H1 (cell line): ENCODE measurements around the gene WAC. TPM values are rescaled to one million over a fixed set of nuclear protein-coding genes. Genes with fewer than 3 reads are reported as not detected.

Experiments
- CTCF ChIA-PET: fragments of 300-600 bp; sonication (Branson Sonifier 250); formaldehyde crosslinking; loops from one replicate; lab custom pipeline; 2021; ENCODE audit not compliant: partially characterized antibody; lab: Charles Lee
- POLR2A ChIA-PET: fragments of 300-600 bp; sonication (Branson Sonifier 250); formaldehyde crosslinking; loops from one replicate; lab custom pipeline; 2021; ENCODE audit warnings: inconsistent platforms; ENCODE audit not compliant: partially characterized antibody; lab: Charles Lee
- DNase-seq, 2 experiments: peaks; one replicate each; pipeline versions ENCODE4 v3.0.0 to v3.0.0-alpha.2; 2010 to 2022; ENCODE audit warnings: low spot score in 2 of 2, low read depth in 1 of 2, mixed read lengths in 1 of 2
- FAIRE-seq: peaks from 2 replicates; lab custom pipeline; 2011; peaks lifted over from hg19 to GRCh38; lab: Jason Lieb, UNC
- H2AFZ ChIP-seq: 2 replicates; pipeline ENCODE4 v1.8.1; 2012; ENCODE audit warnings: low read length, inconsistent platforms
- H2AK5ac ChIP-seq: 2 replicates; pipeline ENCODE4 v1.6.1; 2013; ENCODE audit warnings: low read depth, low read length
- H2BK120ac ChIP-seq: replicated peaks from 2 replicates; pipeline ENCODE3; 2013; ENCODE audit warnings: low read depth, low read length, inconsistent platforms
- H2BK12ac ChIP-seq: 2 replicates; pipeline ENCODE4 v1.6.1; 2013; ENCODE audit warnings: low read depth, low read length
- H2BK15ac ChIP-seq: 2 replicates; pipeline ENCODE4 v1.6.1; 2013; ENCODE audit warnings: low read length
- H2BK20ac ChIP-seq: 2 replicates; pipeline ENCODE4 v1.6.1; 2013; ENCODE audit warnings: low read length
- H2BK5ac ChIP-seq: 2 replicates; pipeline ENCODE4 v1.6.1; 2013; ENCODE audit warnings: low read depth, low read length
- H3K14ac ChIP-seq: 2 replicates; pipeline ENCODE4 v1.6.1; 2013; ENCODE audit warnings: inconsistent platforms; ENCODE audit not compliant: insufficient read length
- H3K18ac ChIP-seq: 2 replicates; pipeline ENCODE4 v1.6.1; 2013; ENCODE audit warnings: low read length; ENCODE audit errors: extremely low read depth
- H3K23ac ChIP-seq: 2 replicates; pipeline ENCODE4 v1.6.1; 2013; ENCODE audit warnings: inconsistent platforms; ENCODE audit not compliant: insufficient read length
- H3K23me2 ChIP-seq: 2 replicates; pipeline ENCODE4 v1.6.1; 2013; ENCODE audit warnings: low read depth, low read length
- H3K27ac ChIP-seq: 2 replicates; pipeline ENCODE4 v1.6.1; 2011; ENCODE audit warnings: low read depth, low read length, inconsistent platforms
- H3K27me3 ChIP-seq, 4 experiments: replicated peaks in 1 of 4; 1 replicate in 1 of 4; 2 replicates in 3 of 4; pipeline versions ENCODE4 v1.6.1 to v1.8.1; 2011 to 2013; ENCODE audit warnings: low read length in 3 of 4, mild to moderate bottlenecking in 3 of 4, inconsistent platforms in 2 of 4, mixed read lengths in 2 of 4, moderate library complexity in 1 of 4; ENCODE audit not compliant: control insufficient read depth in 3 of 4, insufficient read depth in 3 of 4; ENCODE audit errors: extremely low read depth in 1 of 4
- H3K36me3 ChIP-seq, 4 experiments: 2 replicates each; pipeline versions ENCODE4 v1.6.1 to v1.8.1; 2011 to 2013; ENCODE audit warnings: mild to moderate bottlenecking in 4 of 4, low read length in 3 of 4, moderate library complexity in 2 of 4, control low read depth in 1 of 4, inconsistent platforms in 1 of 4; ENCODE audit not compliant: insufficient read depth in 4 of 4, control insufficient read depth in 2 of 4
- H3K4ac ChIP-seq: replicated peaks from 2 replicates; pipeline ENCODE3; 2013; ENCODE audit warnings: low read length, low read depth, mixed read lengths, inconsistent platforms; ENCODE audit not compliant: insufficient read length
- H3K4me1 ChIP-seq, 4 experiments: replicated peaks in 1 of 4; 1 replicate in 1 of 4; 2 replicates in 3 of 4; pipeline versions ENCODE4 v1.6.1 to v1.8.1; 2011 to 2013; ENCODE audit warnings: low read length in 3 of 4, inconsistent platforms in 2 of 4, mixed read lengths in 1 of 4; ENCODE audit not compliant: insufficient read depth in 4 of 4, control insufficient read depth in 3 of 4
- H3K4me2 ChIP-seq, 2 experiments: 2 replicates each; pipeline versions ENCODE4 v1.6.1 to v1.8.1; 2011 to 2013; ENCODE audit warnings: low read depth in 2 of 2, low read length in 2 of 2, control low read depth in 1 of 2, inconsistent platforms in 1 of 2, mild to moderate bottlenecking in 1 of 2; ENCODE audit not compliant: insufficient read depth in 1 of 2
- H3K4me3 ChIP-seq, 4 experiments: fragments of 200-600, 300-600 bp in 1 of 4; sonication (generic), shearing (Covaris generic), sonication (Bioruptor Twin) in 1 of 4; 2 replicates each; pipeline versions ENCODE4 v1.5.1 to v1.8.1; 2011 to 2016; ENCODE audit warnings: low read length in 4 of 4, low read depth in 3 of 4, control low read depth in 2 of 4, inconsistent platforms in 2 of 4, mild to moderate bottlenecking in 2 of 4, mixed read lengths in 1 of 4, moderate library complexity in 1 of 4; ENCODE audit not compliant: insufficient read depth in 2 of 4; ENCODE audit errors: extremely low read depth in 1 of 4
- H3K56ac ChIP-seq: replicated peaks from 2 replicates; pipeline ENCODE3; 2013; ENCODE audit warnings: low read depth, mild to moderate bottlenecking, mixed read lengths, low read length, inconsistent platforms; ENCODE audit not compliant: insufficient read length
- H3K79me1 ChIP-seq: 2 replicates; pipeline ENCODE4 v1.6.1; 2013; ENCODE audit warnings: low read depth, low read length, control low read depth
- H3K79me2 ChIP-seq, 2 experiments: 2 replicates each; pipeline versions ENCODE4 v1.6.1 to v1.8.1; 2012 to 2013; ENCODE audit warnings: low read length in 2 of 2, mild to moderate bottlenecking in 2 of 2, inconsistent platforms in 1 of 2; ENCODE audit not compliant: insufficient read depth in 2 of 2, control insufficient read depth in 1 of 2
- H3K9ac ChIP-seq, 4 experiments: replicated peaks in 1 of 4; 1 replicate in 1 of 4; 2 replicates in 3 of 4; pipeline versions ENCODE4 v1.6.1 to v1.8.1; 2011 to 2013; ENCODE audit warnings: low read depth in 3 of 4, low read length in 3 of 4, control low read depth in 2 of 4, mild to moderate bottlenecking in 2 of 4, moderate library complexity in 2 of 4, inconsistent platforms in 1 of 4; ENCODE audit errors: extremely low read depth in 1 of 4
- H3K9me3 ChIP-seq, 2 experiments: 2 replicates each; pipeline versions ENCODE4 v1.6.1 to v1.8.1; 2012 to 2013; ENCODE audit warnings: mild to moderate bottlenecking in 2 of 2, moderate library complexity in 2 of 2, control low read depth in 1 of 2, inconsistent platforms in 1 of 2, low read depth in 1 of 2, low read length in 1 of 2, mixed read lengths in 1 of 2; ENCODE audit not compliant: insufficient read depth in 2 of 2
- H4K20me1 ChIP-seq, 2 experiments: replicated peaks in 1 of 2; 2 replicates each; pipeline versions ENCODE3 to v1.8.1; 2011 to 2013; ENCODE audit warnings: inconsistent platforms in 2 of 2, low read length in 2 of 2, mild to moderate bottlenecking in 1 of 2; ENCODE audit not compliant: insufficient read depth in 2 of 2, control insufficient read depth in 1 of 2
- H4K5ac ChIP-seq: 2 replicates; pipeline ENCODE4 v1.6.1; 2013; ENCODE audit warnings: low read length, low read depth, mixed read lengths, inconsistent platforms; ENCODE audit not compliant: insufficient read length
- H4K8ac ChIP-seq: 2 replicates; pipeline ENCODE4 v1.8.0; 2013; ENCODE audit warnings: mild to moderate bottlenecking, moderate library complexity, low read length, inconsistent platforms; ENCODE audit not compliant: insufficient read depth; ENCODE audit errors: extremely low read depth
- H4K91ac ChIP-seq: replicated peaks from 2 replicates; pipeline ENCODE3; 2013; ENCODE audit warnings: low read length, mixed read lengths, inconsistent platforms; ENCODE audit not compliant: insufficient read length
- CHD2 ChIP-seq: IDR thresholded peaks from 2 replicates; pipeline ENCODE4 v1.6.1; 2012; ENCODE audit warnings: low read length, improper control_type of control experiment
- CTBP2 ChIP-seq: IDR thresholded peaks from 2 replicates; pipeline ENCODE4 v1.7.0; 2011; ENCODE audit warnings: borderline replicate concordance, mild to moderate bottlenecking, moderate library complexity, mixed read lengths, low read length; ENCODE audit not compliant: insufficient read depth, insufficient read length
- CTCF ChIP-seq, 3 experiments: IDR thresholded peaks; 1 replicate in 2 of 3; 2 replicates in 1 of 3; pipeline versions ENCODE4 v1.5.1 to v1.6.1; 2011; ENCODE audit warnings: low read length in 3 of 3, mild to moderate bottlenecking in 3 of 3, inconsistent platforms in 2 of 3, low read depth in 1 of 3, moderate library complexity in 1 of 3; ENCODE audit not compliant: insufficient read depth in 1 of 3; ENCODE audit errors: control extremely low read depth in 1 of 3
- HDAC2 ChIP-seq, 2 experiments: fragments of 300-600 bp in 1 of 2; sonication (generic) in 1 of 2; IDR thresholded peaks; 2 replicates each; pipeline ENCODE4 v1.6.1; 2011 to 2012; ENCODE audit warnings: low read depth in 2 of 2, low read length in 2 of 2, mild to moderate bottlenecking in 2 of 2, moderate library complexity in 2 of 2, borderline replicate concordance in 1 of 2, inconsistent platforms in 1 of 2
- KDM1A ChIP-seq: fragments of 200-600, 300-600 bp; sonication (generic); IDR thresholded peaks from 2 replicates; pipeline ENCODE4 v1.7.1; 2016; ENCODE audit warnings: mild to moderate bottlenecking, low read length, borderline replicate concordance
- SIRT6 ChIP-seq: IDR thresholded peaks from one replicate; pipeline ENCODE4 v1.7.1; 2012; ENCODE audit warnings: low read length, inconsistent platforms
- SIX5 ChIP-seq: IDR thresholded peaks from 2 replicates; pipeline ENCODE4 v1.6.1; 2011; ENCODE audit warnings: mild to moderate bottlenecking, low read depth, low read length
- TAF1 ChIP-seq: IDR thresholded peaks from 2 replicates; pipeline ENCODE4 v1.6.1; 2011; ENCODE audit warnings: mild to moderate bottlenecking, low read depth, low read length
- WGBS, 2 experiments: shearing (Covaris generic) in 1 of 2; methylation state at CpG; one replicate each; pipeline versions ENCODE4 v1.1.6 to v1.1.7; 2013 to 2015; ENCODE audit warnings: low lambda C conversion rate in 2 of 2, mixed read lengths in 2 of 2, inconsistent platforms in 1 of 2, low coverage in 1 of 2, missing lambda C conversion rate in 1 of 2; ENCODE audit not compliant: insufficient replicate concordance in 2 of 2, insufficient coverage in 1 of 2, insufficient read length in 1 of 2; ENCODE audit errors: extremely low coverage in 1 of 2, missing lambda C conversion rate in 1 of 2; 5-methylcytosine and 5-hydroxymethylcytosine counted together
- polyA plus RNA-seq, 7 experiments: library from polyadenylated mRNA; depleted of rRNA in 3 of 7; stranded (reverse) in 5 of 7; unstranded in 2 of 7; fragments of >200 nt in 5 of 7; fragments of 200-250 nt in 2 of 7; gene quantifications; 1 replicate in 5 of 7; 2 replicates in 1 of 7; 4 replicates in 1 of 7; pipeline versions ENCODE4 v1.2.1 to v1.2.3, GENCODE V29; 2011 to 2013; ENCODE audit warnings: missing spikeins in 2 of 7, mixed read lengths in 2 of 7
- total RNA-seq: library from RNA; stranded (reverse); fragmentation: NEBNext Ultra II Directional; extraction: Animal tissue kit (Norgen Biotek cat#: 25700); gene quantifications from 2 replicates; pipeline ENCODE4 v1.2.1, GENCODE V29; 2021
- TF ChIP-seq, protein P1 (sequence below): IDR thresholded peaks from 2 replicates; pipeline ENCODE4 v1.6.1; 2011; ENCODE audit warnings: low read depth, mild to moderate bottlenecking, low read length; ENCODE audit not compliant: insufficient read depth

The WAC gene
- total and polyA plus RNA-seq, 2 of the 8 experiments (the other 6 are each of a cell fraction or from before 2014, with no cell fraction given): 72.9 to 128 TPM

DNA sequence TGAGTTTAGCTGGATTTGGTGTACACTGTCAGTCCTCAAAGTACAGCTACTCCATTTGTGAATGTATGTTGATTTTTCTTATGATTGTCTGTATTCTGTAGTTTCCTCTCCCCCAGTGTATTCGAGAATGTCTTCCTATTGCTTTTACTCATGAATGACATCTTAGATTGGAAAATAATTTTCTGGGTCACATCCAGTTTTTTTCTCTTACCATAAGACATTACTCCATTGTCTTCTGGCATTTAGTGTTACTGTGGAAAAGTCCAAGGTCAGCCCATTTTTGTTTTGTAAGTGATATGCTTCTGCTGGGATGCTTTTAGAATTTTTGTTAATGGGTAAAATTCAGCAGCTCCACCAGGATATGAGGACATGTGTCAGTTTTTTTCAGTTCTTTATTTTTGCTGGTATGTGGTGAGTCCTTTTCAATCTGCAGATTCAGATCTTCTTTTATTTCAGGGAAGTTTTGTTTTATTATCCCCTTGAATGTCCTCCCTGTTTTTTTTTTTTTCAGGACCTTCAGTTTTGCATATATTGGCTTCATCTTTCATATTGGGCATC is 33.6 kb downstream of the WAC start:
- Histone ChIP-seq H3K79me1 (peaks cover 2% of the 10 kb centered on the region; the same call in 1 of the 2 replicates), H2BK20ac (no peak overlapping the region), H3K56ac (no peak overlapping the region), H4K8ac (no peak overlapping the region), H3K27ac (no peak overlapping the region), H3K4me1 (peaks cover 0 to 6% (median 0%) of the 10 kb centered on the region in 4 experiments; a peak in 2 of 7 replicates), H3K9me3 (no peaks in the 10 kb centered on the region), H3K4ac (no peak overlapping the region), H3K18ac (no peak overlapping the region), H3K4me2 (no peak overlapping the region), H3K14ac (no peak overlapping the region), H4K91ac (no peak overlapping the region), H4K20me1 (peaks cover 26 to 33% of the 10 kb centered on the region in 2 experiments), H3K23me2 (no peaks in the 10 kb centered on the region), H2BK120ac (no peak overlapping the region), H2BK12ac (no peak overlapping the region), H3K27me3 (no peaks in the 10 kb centered on the region), H3K4me3 (no peak overlapping the region), H2AFZ (no peak overlapping the region), H3K23ac (no peak overlapping the region), H2BK5ac (no peak overlapping the region), H2AK5ac (no peak overlapping the region), H3K36me3 (peaks cover 0 to 43% (median 6%) of the 10 kb centered on the region in 4 experiments; a peak in 5 of 8 replicates), H4K5ac (no peak overlapping the region), H3K79me2 (peaks cover 36 to 99% of the 10 kb centered on the region in 2 experiments), H2BK15ac (no peak overlapping the region), H3K9ac (no peak overlapping the region)
- WGBS, 2 experiments: 89% methylated on average over 1 of the region's 1 CpG; no CpG with 5 or more reads in 1 of the 2 experiments
- FAIRE-seq (no peak), DNase-seq (no peak)
- ChIA-PET CTCF (interaction anchor here (0.6 to 1.3 kb wide), 2 partner anchors 9 to 821 kb away, joined by 3 to 4 read pairs; no protein-coding TSS in a partner anchor), POLR2A (interaction anchor here (0.6 to 1.5 kb wide), 9 partner anchors 8 to 24 kb away, joined by 3 to 7 read pairs (median 3); no protein-coding TSS in a partner anchor)
- TF ChIP-seq HDAC2 (IDR thresholded peaks at IDR 0.05; ENCODE audit: borderline replicate concordance in 1 of 2, low read depth in 2 of 2, low read length in 2 of 2): no peak
- no peak for TF ChIP-seq TAF1
- no peak for TF ChIP-seq KDM1A
- no peak for TF ChIP-seq CTCF (IDR thresholded peaks at IDR 0.05; ENCODE audit: control extremely low read depth in 1 of 3, insufficient read depth in 1 of 3, low read depth in 1 of 3, low read length in 3 of 3)
- no peak for TF ChIP-seq CHD2
- TF ChIP-seq, protein P1, sequence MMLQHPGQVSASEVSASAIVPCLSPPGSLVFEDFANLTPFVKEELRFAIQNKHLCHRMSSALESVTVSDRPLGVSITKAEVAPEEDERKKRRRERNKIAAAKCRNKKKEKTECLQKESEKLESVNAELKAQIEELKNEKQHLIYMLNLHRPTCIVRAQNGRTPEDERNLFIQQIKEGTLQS: no peak
- no peak for TF ChIP-seq CTBP2
- TF ChIP-seq SIX5: no peak
- no peak for TF ChIP-seq SIRT6
